GM18519 (cell line): Measurements from ENCODE around the gene TGFB3.

ENCODE experiments used
- ATAC-seq: cut with Tn5 transposase; IDR thresholded peaks from one replicate; pipeline ENCODE4 v1.9.1; 2021; ENCODE audit warnings: mild to moderate bottlenecking, moderate library complexity; ENCODE audit not compliant: unreplicated experiment, low FRiP score

Gene TGFB3

GRCh38 chr14:75987201-75987970 lies 5.6 kb upstream of the TGFB3 start:
- ATAC-seq: no peak

- ATAC-seq: no peak
Measured at GRCh38 chr14:75986439-75986765, 4.6 kb upstream of the TGFB3 start.

- no peak for ATAC-seq
Measured at GRCh38 chr14:75985618-75986438, 4.0 kb upstream of the TGFB3 start, which contains the start of gene IFT43. Gene IFT43, plus strand, starts transcription at chr14:75985763. Its CDS starts 24 bp downstream, at chr14:75985787.

GRCh38 chr14:75984674-75985073 lies 2.9 kb upstream of the TGFB3 start:
- ATAC-seq: no peak

GRCh38 chr14:75983019-75983358 lies 1.2 kb upstream of the TGFB3 start:
- no peak for ATAC-seq

- no peak for ATAC-seq
Measured at GRCh38 chr14:75982266-75983018, 647 bp upstream of the TGFB3 start.

- ATAC-seq: no peak
Measured at GRCh38 chr14:75980856-75981255, 939 bp downstream of the TGFB3 start.

GRCh38 chr14:75979648-75980565 lies 1.9 kb downstream of the TGFB3 start:
- no peak for ATAC-seq

GRCh38 chr14:75979071-75979571 lies 2.7 kb downstream of the TGFB3 start:
- no peak for ATAC-seq

GRCh38 chr14:75978249-75978731 lies 3.5 kb downstream of the TGFB3 start:
- ATAC-seq: no peak

- no peak for ATAC-seq
Measured at GRCh38 chr14:75977582-75977943, 4.2 kb downstream of the TGFB3 start.

GRCh38 chr14:75976826-75977581 lies 4.8 kb downstream of the TGFB3 start:
- no peak for ATAC-seq

- ATAC-seq: no peak
Measured at GRCh38 chr14:75972801-75973421, 8.9 kb downstream of the TGFB3 start.

GRCh38 chr14:75971509-75971908 lies 10.3 kb downstream of the TGFB3 start:
- ATAC-seq: no peak

- no peak for ATAC-seq
Measured at GRCh38 chr14:75970989-75971388, 10.8 kb downstream of the TGFB3 start.

GRCh38 chr14:75969891-75970290 lies 11.9 kb downstream of the TGFB3 start:
- no peak for ATAC-seq

GRCh38 chr14:75969126-75969525 lies 12.7 kb downstream of the TGFB3 start:
- ATAC-seq: no peak

- no peak for ATAC-seq
Measured at GRCh38 chr14:75968456-75968855, 13.3 kb downstream of the TGFB3 start.

- ATAC-seq: no peak
Measured at GRCh38 chr14:75967866-75968265, 13.9 kb downstream of the TGFB3 start.
